CD4-positive, alpha-beta T cell treated with Interferon alpha-2 for 1 hour (primary cell): ENCODE data around the gene RGS16.
A peak's percentile ranks its signal among the peaks of the same experiment; 100 is the strongest.

Experiments
- DNase-seq, 2 donors: peaks; one replicate each; pipeline ENCODE4 v3.0.0-alpha.2; 2020 to 2022

Gene RGS16, protein sequence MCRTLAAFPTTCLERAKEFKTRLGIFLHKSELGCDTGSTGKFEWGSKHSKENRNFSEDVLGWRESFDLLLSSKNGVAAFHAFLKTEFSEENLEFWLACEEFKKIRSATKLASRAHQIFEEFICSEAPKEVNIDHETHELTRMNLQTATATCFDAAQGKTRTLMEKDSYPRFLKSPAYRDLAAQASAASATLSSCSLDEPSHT

DNA sequence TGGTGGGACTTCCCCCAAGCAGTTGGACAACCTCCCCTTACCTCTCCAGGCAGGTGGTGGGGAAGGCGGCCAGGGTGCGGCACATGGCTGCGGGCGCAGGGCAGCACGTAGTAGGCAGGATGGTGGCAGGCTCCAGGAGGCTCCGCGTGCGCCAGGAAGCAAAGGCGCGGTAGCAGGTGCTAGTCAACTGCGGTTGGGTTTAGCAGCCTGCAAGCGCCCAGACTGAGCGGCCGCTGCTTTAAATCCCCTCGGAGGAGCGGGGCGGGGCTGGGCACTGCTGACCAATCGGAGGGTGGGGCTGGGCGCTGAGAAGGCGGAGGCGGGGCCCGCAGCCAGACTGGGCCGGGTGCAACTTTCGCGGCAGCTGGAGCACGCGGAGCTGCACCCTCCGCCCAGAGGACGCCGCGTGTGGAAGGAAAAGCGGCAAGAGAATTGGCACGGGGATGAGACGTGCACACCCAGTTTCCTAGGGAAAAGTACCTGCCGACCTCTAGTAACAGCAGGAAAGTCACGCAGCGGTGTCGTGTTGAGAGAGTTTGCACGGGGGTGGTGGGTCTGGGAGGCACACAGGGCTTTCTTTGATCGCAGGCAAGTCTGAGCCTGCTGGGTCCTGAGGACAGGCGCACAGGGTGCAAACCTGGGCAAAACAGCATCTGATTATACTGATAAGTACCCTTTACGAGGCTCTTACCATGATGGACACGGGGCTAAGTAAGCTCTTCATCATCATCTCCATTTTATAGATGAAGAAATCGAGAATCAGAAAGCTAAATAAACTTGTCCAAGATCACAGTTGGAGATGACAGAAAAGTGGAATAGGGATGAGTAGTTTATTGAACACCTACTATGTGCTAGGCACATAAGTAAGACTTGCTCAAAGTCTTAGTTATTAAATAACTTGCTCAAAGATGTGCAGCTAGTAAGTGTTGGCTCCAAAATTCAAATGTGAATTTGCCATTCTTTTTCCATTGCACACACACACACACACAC, at the start of gene RGS16:
RGS16 (minus strand) TSS at position 215 of the 990 bp plus-strand sequence; CDS start at position 85, 130 bp downstream.
- peak; percentile 89 to 93 for DNase-seq

- DNase-seq, result no peak
Observed at GRCh38 chr1:182653986-182654385, 49.8 kb upstream of the RGS16 start.

- no peak for DNase-seq
Observed at GRCh38 chr1:182652933-182653332, 48.7 kb upstream of the RGS16 start.

- no peak for DNase-seq
Observed at GRCh38 chr1:182651339-182651724, 47.1 kb upstream of the RGS16 start.

DNA sequence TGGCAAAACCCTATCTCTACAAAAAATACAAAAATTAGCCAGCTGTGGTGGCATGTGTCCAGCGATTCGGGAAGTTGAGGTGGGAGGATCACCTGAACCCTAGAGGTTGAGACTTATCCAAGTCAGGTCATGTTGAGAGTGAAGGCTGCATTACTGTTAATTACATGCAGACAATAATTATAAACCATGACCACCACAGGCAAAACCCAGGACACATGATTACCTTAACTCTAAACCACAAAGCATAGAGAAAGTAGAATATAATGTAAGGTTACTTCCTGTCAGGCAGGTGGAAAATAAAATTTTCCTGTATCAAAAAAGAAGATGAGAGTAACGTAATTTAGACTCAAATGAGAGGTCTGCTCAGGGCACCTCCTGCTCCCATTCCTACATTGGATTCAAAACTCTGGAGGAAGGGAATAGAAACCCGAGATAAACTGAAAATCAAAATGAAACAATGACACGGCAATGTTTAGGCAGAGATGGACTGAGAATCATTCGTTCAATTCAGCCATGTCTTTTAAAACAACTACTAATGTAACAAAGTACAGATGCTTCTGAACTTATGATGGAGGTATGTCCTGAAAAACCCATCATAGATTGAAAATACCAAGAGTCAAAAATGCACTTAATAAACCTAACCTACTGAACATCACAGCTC, 46.6 kb upstream of the RGS16 start:
- DNase-seq, result no peak

DNA sequence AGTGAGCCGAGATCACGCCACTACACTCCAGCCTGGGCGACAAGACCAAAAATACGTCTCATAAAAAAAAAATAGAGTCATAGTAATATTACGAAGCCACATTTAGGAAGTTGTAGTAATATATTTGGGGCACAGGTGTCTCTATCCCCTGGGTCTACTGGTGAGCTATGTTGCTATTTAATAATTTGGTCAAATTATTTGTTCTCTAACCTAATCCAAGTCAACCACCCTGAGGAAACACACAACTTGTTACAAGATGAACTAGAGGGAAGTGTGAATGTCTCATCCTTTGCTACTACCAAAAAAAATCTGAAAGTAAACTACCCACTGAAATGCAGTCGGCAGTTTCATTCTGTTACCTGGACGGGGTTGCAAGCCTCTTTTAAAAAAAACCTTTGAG, 44.9 kb upstream of the RGS16 start:
- no peak for DNase-seq

DNA sequence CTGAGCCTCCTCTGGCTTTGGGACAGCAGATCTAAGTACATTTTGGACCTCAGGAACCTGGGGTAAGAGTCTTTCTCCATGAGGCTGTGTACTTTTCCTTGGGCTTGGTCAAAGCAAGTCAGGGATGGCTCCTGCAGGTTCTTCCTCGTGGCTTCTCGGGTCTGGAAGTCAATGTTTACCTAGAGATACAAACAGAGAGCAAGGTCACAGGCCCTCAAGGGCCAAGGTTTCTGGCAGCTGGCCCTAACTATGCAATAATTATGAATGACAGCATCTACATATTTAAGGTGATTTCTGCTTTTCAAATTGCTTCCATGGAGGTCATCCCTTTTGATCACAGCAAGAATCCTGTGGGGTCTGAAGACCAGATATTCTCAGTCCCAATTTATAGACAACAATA, 42.5 kb upstream of the RGS16 start:
- no peak for DNase-seq

DNA sequence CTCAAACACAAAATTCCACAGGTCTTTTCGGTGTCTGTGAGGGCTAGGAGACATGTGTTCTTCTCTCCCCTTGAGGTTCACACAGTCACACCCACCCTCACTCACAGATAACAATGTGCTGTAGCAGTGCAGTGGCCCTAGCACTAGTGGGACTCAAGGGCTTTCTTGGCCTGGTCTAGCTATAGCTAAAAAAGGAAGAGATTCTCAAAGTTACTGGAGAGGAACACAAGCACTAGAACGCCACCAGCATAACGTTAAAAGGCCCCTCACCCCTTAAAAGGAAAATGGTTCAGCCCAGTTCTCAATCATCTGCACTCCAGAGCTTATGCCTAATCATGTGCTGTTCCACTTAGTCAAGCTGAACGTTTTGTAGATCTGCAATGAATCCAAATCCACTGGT, 40.7 kb upstream of the RGS16 start:
- no peak for DNase-seq

- DNase-seq, result no peak
Observed at GRCh38 chr1:182643699-182644098, 39.5 kb upstream of the RGS16 start.

GRCh38 chr1:182642461-182642860, 38.3 kb upstream of the RGS16 start:
- no peak for DNase-seq

GRCh38 chr1:182641561-182641960, 37.4 kb upstream of the RGS16 start:
- no peak for DNase-seq

- DNase-seq, result no peak
Observed at GRCh38 chr1:182639330-182639729, 35.1 kb upstream of the RGS16 start.

DNA sequence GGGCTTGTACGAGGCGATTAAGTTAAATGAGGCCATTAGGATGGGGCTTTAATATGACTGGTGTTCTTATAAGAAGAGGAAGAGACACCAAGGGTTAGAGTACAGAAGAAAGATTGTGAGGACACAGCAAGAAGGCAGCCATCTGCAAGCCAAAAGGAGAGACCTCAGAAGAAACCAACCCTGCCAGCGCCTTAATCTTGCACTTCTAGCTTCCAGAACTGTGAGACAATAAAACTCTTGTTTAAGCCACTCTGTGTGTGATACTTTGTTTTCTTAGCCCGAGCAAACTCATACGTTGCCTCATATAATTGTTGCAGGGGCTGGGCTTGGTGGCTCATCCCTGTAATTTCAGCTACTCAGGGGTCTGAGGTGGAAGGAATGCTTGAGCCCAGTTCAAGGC, 33.6 kb upstream of the RGS16 start:
- DNase-seq, result no peak

GRCh38 chr1:182635871-182636270, 31.7 kb upstream of the RGS16 start:
- no peak for DNase-seq

GRCh38 chr1:182634306-182635072, 30.3 kb upstream of the RGS16 start:
- DNase-seq, result no peak

- DNase-seq, result no peak
Observed at GRCh38 chr1:182633657-182634281, 29.6 kb upstream of the RGS16 start.

GRCh38 chr1:182633031-182633430, 28.8 kb upstream of the RGS16 start:
- no peak for DNase-seq

GRCh38 chr1:182632441-182632857, 28.3 kb upstream of the RGS16 start:
- DNase-seq, result peak in 1 of 2 donors; percentile 14

GRCh38 chr1:182631954-182632353, 27.8 kb upstream of the RGS16 start:
- no peak for DNase-seq

DNA sequence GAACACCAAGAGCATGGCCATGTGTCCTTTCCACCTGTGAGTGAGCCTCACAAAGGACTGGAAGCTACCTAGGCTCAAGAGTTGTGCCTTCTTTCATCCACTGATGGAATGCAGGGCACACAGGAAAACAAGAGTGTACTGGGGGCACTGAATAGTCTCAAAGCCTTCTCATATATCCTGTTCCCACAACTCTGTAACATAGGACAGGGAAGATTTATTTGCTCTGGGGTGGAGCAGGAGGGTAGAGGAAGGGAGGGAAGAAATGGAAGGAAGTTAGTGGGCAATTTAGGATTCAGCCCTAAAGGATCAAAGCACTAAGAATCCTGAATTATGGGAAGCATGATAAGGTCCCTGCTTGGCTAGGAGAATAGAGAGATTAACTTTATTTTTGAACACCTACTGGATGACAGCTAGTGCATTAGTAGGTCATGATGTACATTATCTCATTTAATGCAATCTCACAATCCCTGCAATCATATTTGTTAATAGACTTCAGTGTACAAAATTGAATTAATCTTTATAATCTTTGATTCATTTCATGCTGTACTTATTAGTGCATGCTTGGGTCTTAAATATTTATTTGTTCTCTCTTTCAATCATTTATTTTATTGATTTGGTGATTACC, 27.0 kb upstream of the RGS16 start:
- DNase-seq, result no peak

GRCh38 chr1:182630586-182630985, 26.4 kb upstream of the RGS16 start:
- DNase-seq, result no peak
